CD4-positive, alpha-beta T cell (primary cell): Measurements from ENCODE around the gene ANKS4B. TPM values are rescaled to one million over a fixed set of nuclear protein-coding genes. Genes with fewer than 3 reads are reported as not detected.
"Not testable (repeated sequence)": the region's sequence is repeated elsewhere in the genome, so short reads cannot be mapped to it uniquely, and the experiment has no call there.

Source experiments
- ATAC-seq: fragments of 200-7000 bp; cut with Tn5 transposase; one replicate; pipeline ENCODE4 v1.10.0; 2022; ENCODE audit warnings: mild to moderate bottlenecking; ENCODE audit not compliant: poor library complexity
- CTCF ChIA-PET: fragments of 350-600 bp; sonication (Branson Sonifier 250); formaldehyde crosslinking; loops from one replicate; lab custom pipeline; 2021; ENCODE audit warnings: antibody characterized with exemption, inconsistent platforms; lab: Charles Lee
- POLR2A ChIA-PET: fragments of 350-600 bp; sonication (Branson Sonifier 250); formaldehyde crosslinking; loops from one replicate; lab custom pipeline; 2021; ENCODE audit warnings: antibody characterized with exemption, inconsistent platforms; lab: Charles Lee
- DNase-seq, 14 experiments: peaks; one replicate each; pipeline ENCODE4 v3.0.0-alpha.2; 2013 to 2020; ENCODE audit warnings: mixed read lengths in 2 of 14
- H3K27ac ChIP-seq, 2 donors: one replicate each; pipeline versions ENCODE4 v1.5.1 to v1.7.0; 2013; ENCODE audit warnings: low read length in 2 of 2, low read depth in 1 of 2, mild to moderate bottlenecking in 1 of 2
- H3K27me3 ChIP-seq, 2 experiments: 1 replicate in 1 of 2; 2 replicates in 1 of 2; pipeline versions ENCODE4 v1.6.1 to v1.7.0; 2013; ENCODE audit warnings: low read length in 2 of 2, control low read depth in 1 of 2, mild to moderate bottlenecking in 1 of 2, moderate library complexity in 1 of 2; ENCODE audit not compliant: insufficient read depth in 2 of 2, control insufficient read depth in 1 of 2
- H3K36me3 ChIP-seq: one replicate; pipeline ENCODE4 v1.6.1; 2013; ENCODE audit warnings: low read length, control low read depth; ENCODE audit not compliant: insufficient read depth
- H3K4me1 ChIP-seq: one replicate; pipeline ENCODE4 v1.6.1; 2013; ENCODE audit warnings: low read length, control low read depth; ENCODE audit not compliant: insufficient read depth
- H3K4me3 ChIP-seq: one replicate; pipeline ENCODE4 v1.5.1; 2013; ENCODE audit warnings: mild to moderate bottlenecking, low read length, moderate library complexity
- H3K9me3 ChIP-seq, 2 experiments: 1 replicate in 1 of 2; 2 replicates in 1 of 2; pipeline versions ENCODE4 v1.6.1 to v1.7.0; 2013; ENCODE audit warnings: low read length in 2 of 2, mild to moderate bottlenecking in 2 of 2, control low read depth in 1 of 2, moderate library complexity in 1 of 2; ENCODE audit not compliant: control insufficient read depth in 1 of 2, insufficient read depth in 1 of 2
- H3K27ac Mint-ChIP-seq: one replicate; pipeline ENCODE4 v1.8.0; 2020; ENCODE audit warnings: mixed read lengths
- H3K27me3 Mint-ChIP-seq: one replicate; pipeline ENCODE4 v1.8.0; 2021; ENCODE audit warnings: mixed read lengths
- H3K36me3 Mint-ChIP-seq: one replicate; pipeline ENCODE4 v1.8.0; 2021; ENCODE audit warnings: low read depth, mixed read lengths
- H3K4me1 Mint-ChIP-seq: one replicate; pipeline ENCODE4 v1.8.0; 2021; ENCODE audit warnings: low read depth, mixed read lengths
- H3K4me3 Mint-ChIP-seq: one replicate; pipeline ENCODE4 v1.8.0; 2020; ENCODE audit warnings: mild to moderate bottlenecking, mixed read lengths
- H3K9me3 Mint-ChIP-seq: one replicate; pipeline ENCODE4 v1.8.0; 2020; ENCODE audit warnings: mixed read lengths
- intact Hi-C, 2 experiments: fragments of 100-400 bp; cut with DNase I in 1 of 2; cut with micrococcal nuclease in 1 of 2; formaldehyde crosslinking; loops; one replicate each; pipeline versions ENCODE4 v1.15.1 to v1.9.0; 2023 to 2025; cut with DNase I, micrococcal nuclease
- total RNA-seq, 174 experiments: library from RNA in 2 of 174; stranded (reverse) in 2 of 174; gene quantifications; one replicate each; pipeline ENCODE4 v1.2.3 and lab custom pipeline; 2021 to 2026
- TF ChIP-seq, protein P1 (sequence below): fragments of 200-600 bp; IDR thresholded peaks from one replicate; pipeline ENCODE4 v1.8.0; 2022; ENCODE audit warnings: antibody characterized with exemption, mild to moderate bottlenecking

Gene ANKS4B
- total RNA-seq, 2 experiments from 2014 or later: not detected

DNA sequence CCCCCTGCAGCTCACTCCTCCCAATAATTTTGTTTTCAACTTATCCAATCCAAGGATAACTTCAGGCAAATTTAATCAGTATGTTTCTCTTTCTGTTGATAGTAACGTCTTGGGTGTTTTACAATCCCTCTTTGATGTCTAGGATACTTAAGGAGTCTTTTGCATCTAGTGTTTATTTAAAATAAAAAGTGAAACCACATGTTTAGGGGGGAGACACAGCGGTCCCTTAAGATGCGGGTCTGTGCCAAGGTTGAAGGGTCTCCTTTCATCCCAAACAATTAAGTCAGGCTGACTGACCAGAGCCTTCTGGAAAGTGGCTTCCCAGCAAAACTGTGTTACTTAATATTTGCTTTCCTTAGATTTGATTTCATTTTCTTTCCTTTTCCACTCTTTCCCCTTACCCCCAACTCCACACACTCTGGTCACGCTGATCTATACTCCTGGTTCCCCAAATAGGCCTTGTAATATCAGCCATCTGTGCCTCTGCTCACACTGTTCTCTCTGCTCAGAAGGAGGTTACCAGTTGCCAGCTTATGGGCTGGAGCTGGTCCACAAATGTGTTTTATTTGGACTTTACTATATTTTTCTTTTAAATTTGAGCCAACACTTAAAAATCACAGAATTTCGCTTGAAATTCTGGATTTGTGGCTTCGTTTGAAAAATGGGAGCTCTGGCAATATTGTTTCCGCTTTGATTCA is 11.2 kb downstream of the ANKS4B start:
- TF ChIP-seq, protein P1, sequence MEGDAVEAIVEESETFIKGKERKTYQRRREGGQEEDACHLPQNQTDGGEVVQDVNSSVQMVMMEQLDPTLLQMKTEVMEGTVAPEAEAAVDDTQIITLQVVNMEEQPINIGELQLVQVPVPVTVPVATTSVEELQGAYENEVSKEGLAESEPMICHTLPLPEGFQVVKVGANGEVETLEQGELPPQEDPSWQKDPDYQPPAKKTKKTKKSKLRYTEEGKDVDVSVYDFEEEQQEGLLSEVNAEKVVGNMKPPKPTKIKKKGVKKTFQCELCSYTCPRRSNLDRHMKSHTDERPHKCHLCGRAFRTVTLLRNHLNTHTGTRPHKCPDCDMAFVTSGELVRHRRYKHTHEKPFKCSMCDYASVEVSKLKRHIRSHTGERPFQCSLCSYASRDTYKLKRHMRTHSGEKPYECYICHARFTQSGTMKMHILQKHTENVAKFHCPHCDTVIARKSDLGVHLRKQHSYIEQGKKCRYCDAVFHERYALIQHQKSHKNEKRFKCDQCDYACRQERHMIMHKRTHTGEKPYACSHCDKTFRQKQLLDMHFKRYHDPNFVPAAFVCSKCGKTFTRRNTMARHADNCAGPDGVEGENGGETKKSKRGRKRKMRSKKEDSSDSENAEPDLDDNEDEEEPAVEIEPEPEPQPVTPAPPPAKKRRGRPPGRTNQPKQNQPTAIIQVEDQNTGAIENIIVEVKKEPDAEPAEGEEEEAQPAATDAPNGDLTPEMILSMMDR: no peak
- no peaks in the 10 kb centered on the region for H3K4me1 Mint-ChIP-seq
- no peak for ATAC-seq
- H3K27ac Mint-ChIP-seq: no peak overlapping the region
- Histone ChIP-seq H3K27ac (no peak overlapping the region), H3K9me3 (no peaks in the 10 kb centered on the region), H3K4me3 (no peak overlapping the region), H3K27me3 (no peaks in the 10 kb centered on the region), H3K4me1 (no peaks in the 10 kb centered on the region), H3K36me3 (no peaks in the 10 kb centered on the region)
- H3K36me3 Mint-ChIP-seq: no peaks in the 10 kb centered on the region
- DNase-seq: no peak
- no peaks in the 10 kb centered on the region for H3K9me3 Mint-ChIP-seq
- ChIA-PET POLR2A (no interaction called here), CTCF (no interaction called here)
- H3K4me3 Mint-ChIP-seq: no peak overlapping the region
- intact Hi-C loops: no loop called here
- H3K27me3 Mint-ChIP-seq: peaks cover 36% of the 10 kb centered on the region

DNA sequence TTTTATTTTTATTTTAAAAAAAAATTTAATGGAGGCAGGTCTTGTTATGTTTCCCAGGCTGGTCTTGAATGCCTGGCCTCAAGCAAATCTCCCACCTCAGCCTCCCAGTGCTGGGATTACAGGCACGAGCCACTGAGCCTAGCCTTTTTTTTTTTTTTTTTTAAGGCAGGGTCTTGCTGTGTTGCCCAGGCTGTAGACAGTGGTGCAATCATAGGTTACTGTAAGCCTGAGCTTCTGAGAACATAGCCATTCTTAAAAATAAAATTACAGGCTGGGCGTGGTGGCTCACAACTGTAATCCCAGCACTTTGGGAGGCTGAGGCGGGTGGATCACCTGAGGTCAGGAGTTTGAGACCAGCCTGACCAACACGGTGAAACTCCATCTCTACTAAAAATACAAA is 14.7 kb downstream of the ANKS4B start:
- H3K36me3 Mint-ChIP-seq, H3K27ac Mint-ChIP-seq, H3K9me3 Mint-ChIP-seq, H3K4me1 Mint-ChIP-seq, H3K4me3 ChIP-seq, H3K27ac ChIP-seq, POLR2A ChIA-PET, CTCF ChIA-PET, ATAC-seq, H3K27me3 ChIP-seq, H3K4me3 Mint-ChIP-seq, intact Hi-C loops, H3K9me3 ChIP-seq, H3K36me3 ChIP-seq, DNase-seq, H3K4me1 ChIP-seq: not testable (repeated sequence)
- peaks cover 45% of the 10 kb centered on the region for H3K27me3 Mint-ChIP-seq

DNA sequence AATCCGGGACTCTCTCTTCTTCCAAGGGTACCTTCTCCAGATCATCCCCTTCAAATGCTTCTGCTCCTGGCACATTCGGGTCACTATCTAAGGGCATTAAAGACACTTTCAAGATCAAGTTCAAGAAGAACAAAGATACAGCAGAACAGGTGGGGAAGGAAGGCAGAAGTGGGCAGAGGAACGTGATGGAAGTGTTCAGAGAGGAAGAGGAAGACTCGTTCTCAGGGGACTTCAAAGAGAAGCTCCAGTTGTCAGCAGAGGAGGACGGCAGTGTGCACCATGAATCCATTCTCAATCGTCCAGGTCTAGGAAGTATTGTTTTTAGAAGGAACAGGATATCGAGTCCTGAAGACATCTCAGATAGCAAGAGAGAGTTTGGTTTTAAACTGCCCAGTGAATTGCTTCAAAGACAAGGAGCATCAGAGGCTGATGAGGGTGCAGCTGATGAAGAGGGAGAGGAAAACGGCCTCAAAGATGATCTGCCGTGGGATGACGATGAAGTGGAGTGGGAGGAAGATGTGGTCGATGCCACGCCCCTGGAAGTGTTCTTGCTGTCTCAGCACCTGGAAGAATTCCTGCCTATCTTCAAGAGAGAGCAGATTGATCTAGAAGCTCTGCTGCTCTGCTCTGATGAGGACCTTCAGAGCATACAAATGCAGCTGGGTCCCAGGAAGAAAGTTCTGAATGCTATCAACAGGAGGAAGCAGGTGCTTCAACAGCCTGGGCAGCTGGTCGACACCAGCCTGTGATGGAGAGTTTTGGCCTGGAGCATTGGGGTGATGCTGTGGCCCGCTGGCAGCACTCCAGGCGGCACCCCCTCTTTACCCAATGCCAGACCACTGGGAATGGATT is 16.8 kb downstream of the ANKS4B start:
- Histone ChIP-seq H3K36me3 (no peaks in the 10 kb centered on the region), H3K27me3 (no peaks in the 10 kb centered on the region), H3K27ac (no peak overlapping the region), H3K9me3 (no peaks in the 10 kb centered on the region), H3K4me3 (no peak overlapping the region), H3K4me1 (no peaks in the 10 kb centered on the region)
- ATAC-seq (no peak), DNase-seq (no peak)
- CTCF ChIA-PET: no interaction called here
- POLR2A ChIA-PET: no interaction called here
- Mint-ChIP-seq H3K27ac (no peak overlapping the region), H3K27me3 (peaks cover 40% of the 10 kb centered on the region), H3K36me3 (no peaks in the 10 kb centered on the region), H3K9me3 (no peaks in the 10 kb centered on the region), H3K4me3 (no peak overlapping the region), H3K4me1 (no peaks in the 10 kb centered on the region)
- TF ChIP-seq, protein P1: no peak
- intact Hi-C loops: no loop called here
